K562 (cell line): ENCODE data around the gene PTPRT. TPM values are rescaled to one million over a fixed set of nuclear protein-coding genes. Genes with fewer than 3 reads are reported as not detected.

Experiments used
- ATAC-seq: fragments of 200-7000 bp; cut with Tn5 transposase; 3 replicates; pipeline ENCODE4 v1.9.1; 2020; ENCODE audit warnings: moderate library complexity
- BruUV-seq: library from RNA; stranded (reverse); fragments of 400-500 nt; replicated peaks from 2 replicates; lab custom pipeline; 2021; lab: Mats Ljungman, UMichigan
- CTCF ChIA-PET: fragments of 300-600 bp; formaldehyde crosslinking; extraction: SDS; loops from one replicate; lab custom pipeline; 2021; ENCODE audit warnings: low intra/inter-chr PET ratio; lab: Yijun Ruan, JAX
- POLR2A ChIA-PET: fragments of 300-600, 350-650 bp; sonication (Branson Sonifier 250); formaldehyde crosslinking; extraction: SDS; loops from one replicate; lab custom pipeline; 2021; ENCODE audit warnings: antibody characterized with exemption, inconsistent platforms; lab: Yijun Ruan, JAX
- DNase-seq, 4 experiments: peaks; one replicate each; pipeline versions ENCODE4 v3.0.0 to v3.0.0-alpha.2; 2011 to 2018; ENCODE audit warnings: low spot score in 3 of 4, mixed read lengths in 3 of 4; ENCODE audit errors: extremely low read depth in 1 of 4
- FAIRE-seq: peaks from 2 replicates; lab custom pipeline; 2011; peaks lifted over from hg19 to GRCh38; lab: Jason Lieb, UNC
- H2AFZ ChIP-seq: 2 replicates; pipeline ENCODE4 v1.6.0; 2011; ENCODE audit warnings: low read depth, low read length, control low read depth, inconsistent platforms
- H3K27ac ChIP-seq: fragments of 200-600 bp; 3 replicates; pipeline ENCODE4 v1.8.0; 2011; ENCODE audit warnings: low read depth, mild to moderate bottlenecking, control low read depth, inconsistent platforms, low read length, moderate library complexity, mixed read lengths; ENCODE audit errors: extremely low read depth
- H3K27me3 ChIP-seq, 2 experiments: fragments of 300-600 bp in 1 of 2; 2 replicates in 1 of 2; 3 replicates in 1 of 2; pipeline versions ENCODE4 v1.6.0 to v1.8.0; 2011; ENCODE audit warnings: inconsistent platforms in 2 of 2, low read length in 2 of 2, mild to moderate bottlenecking in 1 of 2, mixed read lengths in 1 of 2, moderate library complexity in 1 of 2; ENCODE audit not compliant: control insufficient read depth in 2 of 2, insufficient read depth in 2 of 2
- H3K36me3 ChIP-seq: fragments of 300-600 bp; 3 replicates; pipeline ENCODE4 v1.8.0; 2011; ENCODE audit warnings: mild to moderate bottlenecking, low read length, inconsistent platforms; ENCODE audit not compliant: control insufficient read depth, insufficient read depth
- H3K4me1 ChIP-seq, 2 experiments: fragments of 200-600 bp in 1 of 2; replicated peaks in 1 of 2; 2 replicates in 1 of 2; 3 replicates in 1 of 2; pipeline versions ENCODE4 v1.5.1 to v1.8.0; 2011; ENCODE audit warnings: inconsistent platforms in 2 of 2, low read length in 2 of 2, mild to moderate bottlenecking in 1 of 2, mixed read lengths in 1 of 2, moderate library complexity in 1 of 2; ENCODE audit not compliant: control insufficient read depth in 2 of 2, insufficient read depth in 2 of 2
- H3K4me2 ChIP-seq: 2 replicates; pipeline ENCODE4 v1.6.1; 2011; ENCODE audit warnings: low read length, control low read depth, inconsistent platforms, mixed read lengths; ENCODE audit not compliant: insufficient read depth
- H3K4me3 ChIP-seq: fragments of 200-600 bp; sonication (generic), shearing (Covaris generic); 2 replicates; pipeline ENCODE4 v1.5.1; 2016; ENCODE audit warnings: control low read depth, inconsistent platforms
- H3K79me2 ChIP-seq: fragments of 200-600 bp; 3 replicates; pipeline ENCODE4 v1.8.0; 2011; ENCODE audit warnings: low read length, inconsistent platforms; ENCODE audit not compliant: control insufficient read depth, insufficient read depth
- H3K9ac ChIP-seq, 2 experiments: 2 replicates each; pipeline versions ENCODE4 v1.6.0 to v1.6.1; 2011; ENCODE audit warnings: low read depth in 2 of 2, low read length in 2 of 2, control low read depth in 1 of 2, inconsistent platforms in 1 of 2, mild to moderate bottlenecking in 1 of 2, mixed read lengths in 1 of 2; ENCODE audit not compliant: insufficient read depth in 1 of 2
- H3K9me1 ChIP-seq: one replicate; pipeline ENCODE4 v1.6.0; 2011; ENCODE audit warnings: inconsistent platforms, mild to moderate bottlenecking, low read length, moderate library complexity; ENCODE audit not compliant: control insufficient read depth, insufficient read depth
- H3K9me3 ChIP-seq: replicated peaks from 2 replicates; pipeline ENCODE4 v1.5.1; 2011; ENCODE audit warnings: low read depth, low read length, inconsistent platforms; ENCODE audit not compliant: control insufficient read depth, insufficient read depth
- H4K20me1 ChIP-seq: replicated peaks from 2 replicates; pipeline ENCODE4 v1.6.1; 2011; ENCODE audit warnings: low read length, inconsistent platforms, mixed read lengths; ENCODE audit not compliant: control insufficient read depth, insufficient read depth
- ATF7 ChIP-seq: fragments of 450-650 bp; IDR thresholded peaks from 2 replicates; pipeline ENCODE4 v1.7.1; 2014; ENCODE audit warnings: mild to moderate bottlenecking, moderate library complexity
- BACH1 ChIP-seq: fragments of 200-800 bp; sonication (Bioruptor generic); IDR thresholded peaks from 2 replicates; pipeline ENCODE4 v1.6.1; 2016; ENCODE audit warnings: missing genetic modification characterization, missing compliant biosample characterization
- CBFA2T2 ChIP-seq: fragments of 450-650 bp; conservative IDR thresholded peaks from 2 replicates; pipeline ENCODE4 v1.6.1; 2017; ENCODE audit warnings: mild to moderate bottlenecking
- CBX5 ChIP-seq: IDR thresholded peaks from 2 replicates; pipeline ENCODE4 v1.6.1; 2014; ENCODE audit warnings: low read depth, borderline replicate concordance
- GABPB2 ChIP-seq: fragments of 250-450 bp; sonication (Bioruptor Pico); conservative IDR thresholded peaks from 2 replicates; pipeline ENCODE4 v1.5.1; 2021; ENCODE audit warnings: mild to moderate bottlenecking
- MBD2 ChIP-seq: sonication (generic); IDR thresholded peaks from 2 replicates; pipeline ENCODE4 v1.6.1; 2016; ENCODE audit warnings: low read depth, borderline replicate concordance
- NELFE ChIP-seq: IDR thresholded peaks from 2 replicates; pipeline ENCODE4 v1.6.1; 2011; ENCODE audit warnings: mild to moderate bottlenecking; ENCODE audit not compliant: insufficient read depth, insufficient read length
- NFE2L1 ChIP-seq: fragments of 450-650 bp; IDR thresholded peaks from 2 replicates; pipeline ENCODE4 v1.6.1; 2016; ENCODE audit warnings: missing genetic modification characterization, low read depth, mild to moderate bottlenecking, missing compliant biosample characterization, moderate library complexity, borderline replicate concordance
- XRCC4 ChIP-seq: IDR thresholded peaks from one replicate; pipeline ENCODE4 v1.6.1; 2011; ENCODE audit not compliant: insufficient read depth, insufficient read length; ENCODE audit errors: extremely low read depth
- WGBS: fragments of 100-300 bp; shearing (Covaris generic); methylation state at CpG from one replicate; pipeline ENCODE4 v1.1.6; 2016; ENCODE audit warnings: low coverage, mixed read lengths; ENCODE audit not compliant: insufficient coverage; ENCODE audit errors: missing lambda C conversion rate; 5-methylcytosine and 5-hydroxymethylcytosine counted together
- in situ Hi-C: fragments of 300-500 bp; cut with MboI; formaldehyde crosslinking; loops from 4 replicates; pipeline ENCODE4 v1.15.0; 2018; ENCODE audit warnings: inconsistent platforms, mixed read lengths
- intact Hi-C: fragments of 100-400 bp; cut with micrococcal nuclease; formaldehyde crosslinking; loops from 2 replicates; pipeline ENCODE4 v1.14.2; 2022
- polyA plus RNA-seq, 8 experiments: library from polyadenylated mRNA; depleted of rRNA in 4 of 8; stranded (reverse) in 5 of 8; unstranded in 3 of 8; fragments of >200 nt; fragmentation: Nextera tagmentation in 2 of 8; fragmentation: Illumina TruSeq in 1 of 8; extraction: Ambion mirVana in 2 of 8; extraction: Trizol in 1 of 8; gene quantifications; 2 replicates each; pipeline versions ENCODE4 v1.2.1 to v1.2.3, GENCODE V29; 2011 to 2014; ENCODE audit warnings: inconsistent platforms in 1 of 8, missing spikeins in 1 of 8
- total RNA-seq, 7 experiments: library from RNA; depleted of rRNA in 6 of 7; stranded (reverse); fragments of >200 nt in 6 of 7; fragmentation: Illumina TruSeq in 2 of 7; extraction: Trizol in 2 of 7; gene quantifications; 2 replicates each; pipeline versions ENCODE4 v1.2.1 to v1.2.3, GENCODE V29; 2011 to 2021; ENCODE audit warnings: low replicate concordance in 1 of 7
- TF ChIP-seq, protein P1 (sequence below): fragments of 150-350 bp; conservative IDR thresholded peaks from 2 replicates; pipeline ENCODE4 v1.6.1; 2014; ENCODE audit warnings: low read length
- TF ChIP-seq, protein P2 (sequence below): fragments of 250-450 bp; sonication (Bioruptor Pico); IDR thresholded peaks from 2 replicates; pipeline ENCODE4 v1.5.0; 2021

PTPRT gene
- total and polyA plus RNA-seq, 9 of the 15 experiments (the other 6 are each of a cell fraction or from before 2014, with no cell fraction given) = not detected

DNA sequence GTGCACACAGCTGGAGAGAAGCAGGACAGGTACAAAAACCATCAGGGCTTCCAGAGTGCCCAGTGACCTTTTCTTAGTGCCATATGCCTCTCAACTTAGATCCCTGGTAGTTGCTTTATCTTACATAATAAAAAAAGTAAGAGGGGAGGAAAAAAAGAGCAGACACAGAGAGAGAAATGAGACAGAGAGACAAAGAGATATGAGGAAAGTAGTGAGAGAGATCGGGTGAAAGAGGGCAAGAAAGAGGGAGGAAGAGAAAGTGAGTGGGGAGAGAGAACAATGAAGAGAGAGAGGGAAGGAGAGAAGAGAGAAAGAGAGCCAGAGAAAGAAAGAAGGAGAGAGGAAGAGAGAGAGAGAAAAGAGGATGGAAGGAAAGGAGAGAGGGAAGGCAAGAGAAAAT is 131.6 kb downstream of the PTPRT start:
- Histone ChIP-seq H3K9me1 (no peaks in the 10 kb centered on the region), H3K79me2 (no peaks in the 10 kb centered on the region), H3K4me1 (no peaks in the 10 kb centered on the region), H2AFZ (no peak overlapping the region), H3K36me3 (no peaks in the 10 kb centered on the region), H3K9ac (no peak overlapping the region), H3K27me3 (no peaks in the 10 kb centered on the region), H3K9me3 (no peaks in the 10 kb centered on the region), H3K4me3 (no peak overlapping the region), H4K20me1 (no peaks in the 10 kb centered on the region), H3K4me2 (no peak overlapping the region), H3K27ac (no peak overlapping the region)
- BruUV-seq = no TSS peak
- in situ Hi-C loops = no loop called here
- intact Hi-C loops = no loop called here
- CTCF ChIA-PET = no interaction called here
- FAIRE-seq (no peak), DNase-seq (no peak), ATAC-seq (no peak)
- TF ChIP-seq CBX5 (no peak), NFE2L1 (tag) (no peak), CBFA2T2 (no peak), MBD2 (no peak), GABPB2 (no peak), BACH1 (tag) (no peak), NELFE (no peak), XRCC4 (no peak), ATF7 (no peak)
- TF ChIP-seq, protein P1, sequence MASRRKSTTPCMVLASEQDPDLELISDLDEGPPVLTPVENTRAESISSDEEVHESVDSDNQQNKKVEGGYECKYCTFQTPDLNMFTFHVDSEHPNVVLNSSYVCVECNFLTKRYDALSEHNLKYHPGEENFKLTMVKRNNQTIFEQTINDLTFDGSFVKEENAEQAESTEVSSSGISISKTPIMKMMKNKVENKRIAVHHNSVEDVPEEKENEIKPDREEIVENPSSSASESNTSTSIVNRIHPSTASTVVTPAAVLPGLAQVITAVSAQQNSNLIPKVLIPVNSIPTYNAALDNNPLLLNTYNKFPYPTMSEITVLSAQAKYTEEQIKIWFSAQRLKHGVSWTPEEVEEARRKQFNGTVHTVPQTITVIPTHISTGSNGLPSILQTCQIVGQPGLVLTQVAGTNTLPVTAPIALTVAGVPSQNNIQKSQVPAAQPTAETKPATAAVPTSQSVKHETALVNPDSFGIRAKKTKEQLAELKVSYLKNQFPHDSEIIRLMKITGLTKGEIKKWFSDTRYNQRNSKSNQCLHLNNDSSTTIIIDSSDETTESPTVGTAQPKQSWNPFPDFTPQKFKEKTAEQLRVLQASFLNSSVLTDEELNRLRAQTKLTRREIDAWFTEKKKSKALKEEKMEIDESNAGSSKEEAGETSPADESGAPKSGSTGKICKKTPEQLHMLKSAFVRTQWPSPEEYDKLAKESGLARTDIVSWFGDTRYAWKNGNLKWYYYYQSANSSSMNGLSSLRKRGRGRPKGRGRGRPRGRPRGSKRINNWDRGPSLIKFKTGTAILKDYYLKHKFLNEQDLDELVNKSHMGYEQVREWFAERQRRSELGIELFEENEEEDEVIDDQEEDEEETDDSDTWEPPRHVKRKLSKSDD = no peak
- TF ChIP-seq, protein P2, sequence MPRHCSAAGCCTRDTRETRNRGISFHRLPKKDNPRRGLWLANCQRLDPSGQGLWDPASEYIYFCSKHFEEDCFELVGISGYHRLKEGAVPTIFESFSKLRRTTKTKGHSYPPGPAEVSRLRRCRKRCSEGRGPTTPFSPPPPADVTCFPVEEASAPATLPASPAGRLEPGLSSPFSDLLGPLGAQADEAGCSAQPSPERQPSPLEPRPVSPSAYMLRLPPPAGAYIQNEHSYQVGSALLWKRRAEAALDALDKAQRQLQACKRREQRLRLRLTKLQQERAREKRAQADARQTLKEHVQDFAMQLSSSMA (CRISPR knock-in tag) = no peak
- 0% methylated on average over 1 of the region's 1 CpG for WGBS
- POLR2A ChIA-PET = no interaction called here
